NCI-H2029 (cell line): ENCODE results near the gene DUSP28.

Experiments used
- DNase-seq: peaks from one replicate; lab custom pipeline; 2025; lab: John Stamatoyannopoulos, UW

DUSP28 gene

DNA sequence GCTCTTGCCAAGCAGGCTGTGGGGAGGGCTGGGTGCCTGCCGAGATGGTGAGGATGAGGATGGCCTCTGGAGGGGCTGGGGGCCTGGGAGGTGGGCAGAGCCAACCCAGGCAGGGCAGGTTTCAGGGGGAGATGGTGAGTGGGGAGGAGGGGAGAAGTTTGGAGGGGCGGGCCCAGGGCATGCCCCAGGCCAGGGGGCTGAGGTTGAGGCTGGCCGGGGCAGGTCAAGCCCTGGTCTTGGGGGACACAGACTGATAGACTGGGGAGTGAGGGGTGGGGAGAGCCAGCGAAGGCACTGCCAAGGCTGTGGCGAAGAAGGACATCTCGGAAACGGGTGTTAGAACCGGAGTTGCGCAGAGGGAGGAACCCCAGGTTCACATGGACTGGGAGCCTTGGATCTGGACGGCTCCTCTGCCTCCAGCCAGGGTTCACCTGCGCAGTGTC, 39.0 kb downstream of the DUSP28 start:
- DNase-seq: no peak

DNA sequence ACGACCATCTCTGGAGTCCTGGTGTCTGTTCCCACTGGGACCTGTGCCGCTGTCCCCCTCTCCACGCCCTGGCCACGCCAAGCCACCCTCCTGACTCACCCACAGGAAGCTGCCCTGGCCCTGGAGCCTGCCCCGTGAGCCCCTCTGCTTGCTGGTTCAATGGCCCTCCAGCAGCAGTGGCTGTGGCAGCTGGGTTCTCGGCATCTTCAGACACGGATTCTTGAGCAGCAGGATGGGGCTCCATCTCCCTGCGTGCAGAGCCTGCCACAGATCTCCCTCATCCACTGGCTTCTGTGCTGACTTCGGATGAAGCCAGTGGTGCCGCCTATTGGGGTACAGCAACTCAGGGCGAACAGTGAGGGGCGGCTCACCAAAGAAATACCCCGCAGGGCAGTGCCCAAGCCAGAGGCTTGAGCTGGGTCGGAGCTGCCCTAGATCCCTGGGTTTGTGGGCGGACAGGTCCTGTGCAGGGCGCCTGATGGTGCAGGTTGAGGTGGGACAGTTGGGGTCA, 40.3 kb downstream of the DUSP28 start:
- DNase-seq: no peak

DNA sequence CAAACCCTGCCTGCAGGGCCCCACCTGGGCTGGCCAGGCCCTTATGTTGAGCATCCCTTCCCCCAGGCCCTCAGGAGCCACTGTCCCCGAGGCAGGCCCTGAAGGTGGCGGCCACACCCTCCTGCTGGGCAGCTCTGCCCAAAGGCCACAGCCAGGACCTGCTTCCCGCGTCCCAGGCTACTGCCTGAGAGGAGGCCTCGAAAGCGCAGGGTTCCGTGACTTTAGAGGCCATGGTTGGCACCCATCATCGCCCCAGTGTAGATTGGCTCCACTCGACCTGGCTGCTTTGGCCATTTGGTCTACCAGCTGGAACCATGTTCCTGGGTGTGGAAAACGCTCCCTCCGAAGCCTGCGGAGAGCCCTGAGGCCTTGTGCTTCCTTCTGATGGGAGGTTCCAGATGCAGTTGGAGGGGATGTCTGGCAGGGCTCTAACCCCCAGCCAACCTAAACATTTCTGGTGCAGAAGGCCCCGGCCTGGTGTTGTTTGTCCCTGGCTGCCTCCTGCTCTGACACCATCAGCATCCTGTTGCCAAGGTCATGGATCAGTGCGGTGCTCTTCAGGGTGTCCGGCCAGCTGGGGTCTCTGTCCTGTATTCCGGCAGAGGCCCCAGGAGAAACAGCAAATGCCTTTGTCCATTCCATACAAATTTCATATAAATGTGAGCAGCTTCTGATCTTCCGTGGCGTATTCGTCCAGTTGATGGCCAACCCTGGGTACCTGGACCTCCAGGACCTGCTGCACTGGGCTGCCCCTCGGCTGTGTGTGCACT, 41.1 kb downstream of the DUSP28 start:
- no peak for DNase-seq

DNA sequence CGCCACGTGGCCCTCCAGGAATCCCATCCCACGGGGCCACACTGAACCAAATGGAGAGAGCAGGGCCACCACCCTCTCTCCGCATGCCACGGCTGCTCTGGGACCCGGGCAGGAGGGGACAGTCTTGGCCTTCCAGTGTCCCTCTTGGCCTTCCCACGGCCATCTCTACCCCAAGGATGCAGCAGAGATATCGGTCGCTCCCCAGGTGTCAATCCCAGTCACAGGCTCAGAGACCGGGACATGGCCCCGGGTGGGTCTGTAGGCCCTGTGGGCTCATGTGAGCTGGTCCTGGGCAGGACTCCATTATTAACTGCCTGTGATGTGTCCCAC, 41.6 kb downstream of the DUSP28 start:
- DNase-seq: no peak

DNA sequence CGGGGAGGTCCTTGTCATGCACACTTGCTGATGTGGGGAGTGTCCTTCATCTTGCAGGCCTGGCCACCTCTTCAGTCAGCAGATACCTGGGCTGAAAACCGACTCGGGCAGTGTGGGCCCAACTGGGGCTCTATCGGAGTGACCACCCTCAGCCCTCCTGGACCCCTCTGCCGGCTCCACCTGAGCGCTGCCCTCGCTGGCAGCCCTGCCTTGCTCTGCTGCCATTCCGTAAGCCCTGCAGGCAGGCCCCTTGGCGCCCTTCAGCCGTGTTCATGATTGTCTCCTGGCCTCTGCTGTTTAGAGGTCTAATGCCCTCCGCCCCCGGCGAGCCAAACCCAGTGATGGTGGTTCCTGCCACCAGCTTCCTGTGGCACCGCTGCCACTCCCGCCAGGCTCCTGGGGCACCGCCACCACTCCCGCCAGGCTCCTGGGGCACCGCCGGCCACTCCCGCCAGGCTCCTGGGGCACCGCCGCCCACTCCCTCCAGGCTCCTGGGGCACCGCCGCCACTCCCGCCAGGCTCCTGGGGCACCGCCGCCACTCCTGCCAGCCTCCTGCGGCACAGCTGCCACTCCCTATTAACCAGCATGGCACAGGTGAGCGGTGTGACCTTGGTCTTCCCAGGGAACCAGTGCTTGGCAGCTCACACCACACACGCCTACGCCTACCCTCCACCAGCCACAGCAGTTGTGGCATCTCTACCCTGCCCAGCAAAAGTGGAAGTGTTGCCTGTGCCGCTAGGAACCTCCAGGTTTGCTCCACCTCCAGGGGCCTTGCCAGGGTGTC, 42.3 kb downstream of the DUSP28 start:
- DNase-seq: no peak

DNA sequence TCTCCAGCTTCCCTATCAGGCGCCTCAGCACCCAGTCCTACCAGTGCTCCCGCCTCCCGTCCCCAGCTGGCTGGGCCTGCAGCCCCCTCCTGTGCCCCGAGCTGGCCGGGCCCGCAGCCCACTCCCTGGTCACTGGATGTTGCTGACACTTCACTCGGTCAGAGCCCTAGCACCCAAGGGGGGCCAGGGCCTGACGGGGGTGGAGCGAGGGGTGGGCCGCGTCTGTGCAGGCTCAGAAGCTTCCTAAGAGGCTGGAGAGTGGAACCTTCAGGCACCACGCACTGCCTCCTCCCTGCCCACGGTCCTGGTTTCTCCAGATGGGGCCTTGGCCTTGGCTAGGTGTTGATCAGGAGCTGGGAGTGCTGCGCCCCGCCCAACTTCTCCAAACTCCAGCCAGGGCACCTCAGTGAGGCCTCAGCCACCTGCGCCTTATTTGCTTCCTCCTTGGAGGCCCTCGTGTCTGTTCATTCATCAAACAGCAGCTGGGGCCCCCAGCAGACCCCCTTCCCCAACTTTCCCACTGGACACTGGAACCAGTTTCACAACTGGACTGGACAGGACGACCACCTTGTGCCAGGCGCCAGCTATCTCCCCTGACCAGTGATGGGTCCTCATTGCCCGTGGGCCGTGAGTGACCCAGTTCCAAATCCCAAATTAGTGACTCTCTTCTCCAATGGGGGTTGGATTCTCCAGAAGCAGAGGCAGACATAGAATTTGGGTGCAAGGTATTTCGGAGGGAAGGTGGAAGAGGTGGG, 43.1 kb downstream of the DUSP28 start:
- no peak for DNase-seq

DNA sequence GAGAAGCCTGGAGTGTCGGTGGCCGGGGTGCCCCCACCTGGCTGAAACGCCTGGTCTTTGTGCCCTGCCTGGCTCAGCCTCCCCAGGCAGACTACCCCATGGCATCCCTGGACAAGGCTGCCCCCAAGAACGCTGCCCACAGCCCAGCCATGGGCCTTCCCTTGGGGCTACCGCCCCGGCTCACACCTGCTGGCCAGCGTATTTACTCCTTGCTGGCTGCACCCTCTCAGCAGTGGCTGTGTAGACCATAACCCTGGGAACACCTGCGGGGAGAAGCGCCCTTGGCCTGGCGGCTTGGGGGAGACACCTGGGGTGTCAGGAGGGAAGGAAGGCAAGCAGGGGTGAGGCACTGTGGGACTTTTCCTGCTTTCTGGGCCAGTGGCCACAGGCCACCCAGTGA, 43.7 kb downstream of the DUSP28 start:
- no peak for DNase-seq

DNA sequence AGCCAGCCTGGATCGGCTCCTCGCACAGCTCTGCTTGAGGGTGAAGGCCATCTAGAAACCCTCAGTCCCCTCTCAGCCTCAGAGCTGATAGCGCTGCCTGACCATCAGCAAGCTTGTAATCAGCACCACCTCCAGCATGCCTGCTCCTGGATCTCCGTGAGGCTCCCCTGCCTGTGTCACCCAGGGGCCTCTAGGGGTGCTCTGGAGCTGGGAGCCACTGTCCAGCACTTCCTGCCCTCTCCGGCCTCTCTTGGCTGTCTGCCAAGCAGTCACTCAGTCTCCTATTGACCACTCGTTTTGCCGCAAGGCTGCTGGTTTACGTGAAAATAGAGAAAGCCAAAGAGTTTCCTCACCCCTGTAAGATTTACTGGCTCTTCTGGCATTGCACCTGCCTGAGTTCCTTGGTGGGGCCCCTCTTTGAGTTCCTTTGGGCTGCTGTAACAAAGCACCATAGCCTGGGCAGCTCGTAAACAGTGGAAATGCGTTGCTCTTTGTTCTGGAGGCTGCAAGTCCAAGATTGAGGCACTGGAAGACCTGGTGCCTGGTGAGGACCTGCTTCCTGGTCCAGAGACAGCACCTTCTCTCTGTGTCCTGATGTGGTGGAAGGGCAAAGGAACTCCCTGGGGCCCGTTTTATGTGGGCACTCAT, 44.3 kb downstream of the DUSP28 start:
- no peak for DNase-seq

DNA sequence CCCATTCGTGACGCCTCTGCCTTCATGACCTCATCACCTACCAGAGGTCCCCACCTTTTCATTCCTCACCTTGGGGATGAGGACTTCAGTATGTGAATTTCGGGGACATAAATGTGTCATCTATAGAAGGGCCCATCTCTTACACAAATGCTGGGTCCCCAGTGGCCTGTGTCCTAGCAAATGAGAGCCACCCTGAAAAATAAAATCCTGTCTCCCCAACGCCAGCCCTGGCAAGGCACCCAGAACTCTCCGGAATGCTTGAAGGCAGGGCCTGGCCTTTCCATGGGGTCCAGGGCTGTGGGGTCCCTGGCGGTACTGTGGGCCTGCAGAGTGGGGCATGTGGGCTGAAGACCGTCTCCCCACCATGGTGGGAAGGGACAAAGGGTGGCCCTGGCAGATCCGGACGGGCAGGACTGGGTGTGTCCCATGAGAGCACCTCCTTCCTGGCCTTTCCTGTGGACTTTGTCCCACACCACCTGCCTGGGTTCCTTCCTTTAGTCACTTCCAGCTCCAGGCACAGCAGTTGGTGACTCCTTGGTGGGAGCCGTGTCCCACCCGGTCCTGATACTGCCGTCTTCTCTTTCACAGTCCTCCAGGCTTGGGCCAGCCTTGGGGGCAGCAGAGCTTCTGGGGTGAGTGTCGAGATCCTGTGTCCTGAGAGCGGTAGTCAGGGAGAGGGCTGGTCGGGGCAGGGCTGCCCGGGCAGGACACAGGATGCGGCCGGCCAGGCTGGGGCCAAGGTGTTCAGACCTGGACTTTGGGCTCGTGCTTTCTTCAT, 45.0 kb downstream of the DUSP28 start:
- no peak for DNase-seq

DNA sequence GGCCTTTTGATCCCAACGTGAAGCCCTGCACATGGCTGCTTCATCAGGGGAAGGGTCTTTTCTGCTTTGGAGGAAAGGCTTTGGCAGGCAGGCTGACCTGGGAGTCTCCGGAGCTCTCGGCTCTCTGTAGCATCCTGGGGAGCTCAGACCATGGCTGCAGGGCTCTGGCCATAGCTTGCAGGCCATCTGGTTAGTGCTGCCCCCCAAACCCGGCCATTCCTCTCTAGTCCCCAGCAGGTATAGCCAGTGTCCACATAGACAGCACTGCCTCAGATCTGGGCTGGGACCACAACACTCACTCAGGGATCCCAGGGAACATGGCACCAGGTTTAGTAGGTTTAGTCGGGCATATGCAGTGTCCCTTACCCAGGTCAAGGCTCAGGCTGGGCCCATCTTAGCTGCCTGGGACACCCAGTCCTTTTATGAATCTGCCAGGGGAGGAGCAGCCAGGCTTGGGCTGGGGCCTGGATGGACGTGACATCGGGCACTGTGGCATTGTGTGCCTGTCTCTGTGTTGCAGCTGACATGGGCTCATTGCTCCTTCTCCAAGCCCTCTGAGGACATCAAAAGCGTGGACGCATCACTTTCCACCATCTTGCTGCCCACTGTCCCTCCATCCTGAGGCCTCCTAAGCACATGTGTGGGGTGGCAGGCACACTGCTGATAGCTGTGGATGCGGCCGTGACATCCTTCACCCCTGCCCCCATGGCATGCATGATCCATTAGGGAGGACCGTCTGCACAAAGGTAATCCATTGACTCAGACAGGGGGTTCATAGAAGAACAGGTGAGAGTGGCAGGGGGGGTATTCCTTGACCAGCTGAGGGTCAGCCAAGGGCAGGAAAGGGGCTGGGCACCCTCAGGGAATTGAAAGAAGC, 45.9 kb downstream of the DUSP28 start:
- no peak for DNase-seq

DNA sequence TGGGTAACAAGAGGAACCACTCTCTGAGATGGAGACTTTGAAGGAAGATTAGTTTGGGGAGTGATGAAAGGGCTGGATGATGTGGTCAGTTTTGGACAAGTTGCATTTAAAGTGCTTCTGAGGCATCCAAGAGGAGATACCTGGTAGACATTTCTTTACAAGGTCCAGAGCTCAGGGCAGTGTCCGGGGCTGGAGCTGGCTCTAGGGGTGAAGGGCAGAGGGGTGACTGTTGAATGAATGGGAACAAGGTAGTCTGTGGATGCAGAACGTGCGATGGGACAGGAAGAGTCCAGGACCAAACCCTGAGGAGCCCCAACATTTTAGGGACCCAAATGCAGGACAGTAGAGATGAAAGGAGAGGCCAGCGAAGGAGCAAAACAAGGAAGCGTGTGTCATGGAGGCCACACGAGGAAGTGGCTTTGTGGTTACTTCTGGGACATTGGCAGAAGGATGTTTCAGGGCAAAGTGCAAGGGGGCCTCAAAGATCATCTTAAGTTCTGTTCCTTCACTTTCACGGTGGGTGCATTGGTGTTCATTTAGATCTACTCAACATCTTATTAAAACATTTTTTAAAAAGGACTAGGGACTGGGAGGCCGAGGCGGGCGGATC, 51.5 kb downstream of the DUSP28 start:
- no peak for DNase-seq
